ENCODE results near the gene PDE4D. TPM values are rescaled to one million over a fixed set of nuclear protein-coding genes. Genes with fewer than 3 reads are reported as not detected.

PDE4D gene
- total and polyA plus RNA-seq, 2 donors (not counting 3 experiments of a cell fraction or from before 2014, with no cell fraction given): 34.5 to 51.2 TPM

GRCh38 chr5:59487772-59488729 lies 405.5 kb downstream of the PDE4D start:
- Histone ChIP-seq H4K20me1 (replicated peaks; ENCODE audit: control insufficient read depth, extremely low read depth, insufficient read depth, low read length) (peaks cover 5% of the 10 kb centered on the region), H3K27ac (ENCODE audit: insufficient read depth, low read depth, low read length) (no peak overlapping the region), H3K4me1 (ENCODE audit: control insufficient read depth, extremely low read depth, insufficient read depth, low read length) (no peaks in the 10 kb centered on the region), H3K4me2 (ENCODE audit: insufficient read depth, low read length) (no peak overlapping the region), H3K9me3 (replicated peaks; ENCODE audit: control insufficient read depth, insufficient read depth, low read length) (no peaks in the 10 kb centered on the region), H3K79me2 (ENCODE audit: control insufficient read depth, insufficient read depth, low read length) (no peaks in the 10 kb centered on the region), H3K9ac (replicated peaks; ENCODE audit: extremely low read depth, insufficient read depth, low read length) (no peak overlapping the region), H3K4me3 (replicated peaks in 1 of 3; ENCODE audit: insufficient read depth in 1 of 3, low read depth in 1 of 3, low read length in 3 of 3) (no peak overlapping the region), H2AFZ (ENCODE audit: low read depth, low read length) (no peak overlapping the region), H3K9me1 (replicated peaks; ENCODE audit: control insufficient read depth, extremely low read depth, insufficient read depth, low read length) (no peaks in the 10 kb centered on the region), H3K36me3 (ENCODE audit: control insufficient read depth in 2 of 2, extremely low read depth in 1 of 2, insufficient read depth in 2 of 2, low read length in 2 of 2) (no peaks in the 10 kb centered on the region), H3K27me3 (ENCODE audit: control insufficient read depth in 2 of 2, insufficient read depth in 2 of 2, low read length in 2 of 2) (no peaks in the 10 kb centered on the region)
- DNase-seq (ENCODE audit: low read depth, low spot score) (no peak), FAIRE-seq (no peak)
- dilution Hi-C loops (cut with MboI; ENCODE audit: extremely low pct_ligation_motif_present, low sequenced_read_pairs) (no loop called here), intact Hi-C loops (cut with micrococcal nuclease) (no loop called here)
- no peak for TF ChIP-seq GATA2 (IDR thresholded peaks at IDR 0.05; ENCODE audit: insufficient read depth, insufficient read length, low read depth, low read length)
- no peak for TF ChIP-seq EZH2 (IDR thresholded peaks at IDR 0.05; ENCODE audit: borderline replicate concordance, low read depth, low read length, severe bottlenecking)
- no peak for TF ChIP-seq MAX (IDR thresholded peaks at IDR 0.05; ENCODE audit: insufficient read depth, insufficient read length)
- POLR2A ChIA-PET: interaction anchor here (0.7 kb wide), 1 partner anchor 302 kb away, joined by 3 read pairs; no protein-coding TSS in a partner anchor
- CTCF ChIA-PET: interaction anchor here (0.7 to 2.6 kb wide), 8 partner anchors 9 to 299 kb away, joined by 3 to 10 read pairs (median 4); no protein-coding TSS in a partner anchor
- BruUV-seq (replicated peaks): no TSS peak

- no peak overlapping the region for H3K9ac ChIP-seq (replicated peaks; ENCODE audit: extremely low read depth, insufficient read depth, low read length)
- TF ChIP-seq FOS (IDR thresholded peaks at IDR 0.05; ENCODE audit: borderline replicate concordance, insufficient read depth, low read length) (no peak), JUN (IDR thresholded peaks at IDR 0.05; ENCODE audit: borderline replicate concordance, insufficient read depth, insufficient read length, low read depth) (no peak), EZH2 (IDR thresholded peaks at IDR 0.05; ENCODE audit: borderline replicate concordance, low read depth, low read length, severe bottlenecking) (no peak), MYC (IDR thresholded peaks at IDR 0.05; ENCODE audit: low read depth, low read length) (no peak), MAX (IDR thresholded peaks at IDR 0.05; ENCODE audit: insufficient read depth, insufficient read length) (no peak), POLR2AphosphoS5 (IDR thresholded peaks at IDR 0.05; ENCODE audit: insufficient read depth, low read depth, low read length) (no peak), POLR2A (IDR thresholded peaks at IDR 0.05; ENCODE audit: low read depth, low read length) (no peak), GATA2 (IDR thresholded peaks at IDR 0.05; ENCODE audit: insufficient read depth, insufficient read length, low read depth, low read length) (no peak)
- TF ChIP-seq, protein P1, sequence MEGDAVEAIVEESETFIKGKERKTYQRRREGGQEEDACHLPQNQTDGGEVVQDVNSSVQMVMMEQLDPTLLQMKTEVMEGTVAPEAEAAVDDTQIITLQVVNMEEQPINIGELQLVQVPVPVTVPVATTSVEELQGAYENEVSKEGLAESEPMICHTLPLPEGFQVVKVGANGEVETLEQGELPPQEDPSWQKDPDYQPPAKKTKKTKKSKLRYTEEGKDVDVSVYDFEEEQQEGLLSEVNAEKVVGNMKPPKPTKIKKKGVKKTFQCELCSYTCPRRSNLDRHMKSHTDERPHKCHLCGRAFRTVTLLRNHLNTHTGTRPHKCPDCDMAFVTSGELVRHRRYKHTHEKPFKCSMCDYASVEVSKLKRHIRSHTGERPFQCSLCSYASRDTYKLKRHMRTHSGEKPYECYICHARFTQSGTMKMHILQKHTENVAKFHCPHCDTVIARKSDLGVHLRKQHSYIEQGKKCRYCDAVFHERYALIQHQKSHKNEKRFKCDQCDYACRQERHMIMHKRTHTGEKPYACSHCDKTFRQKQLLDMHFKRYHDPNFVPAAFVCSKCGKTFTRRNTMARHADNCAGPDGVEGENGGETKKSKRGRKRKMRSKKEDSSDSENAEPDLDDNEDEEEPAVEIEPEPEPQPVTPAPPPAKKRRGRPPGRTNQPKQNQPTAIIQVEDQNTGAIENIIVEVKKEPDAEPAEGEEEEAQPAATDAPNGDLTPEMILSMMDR (IDR thresholded peaks at IDR 0.05; ENCODE audit: extremely low read depth in 1 of 2, insufficient read depth in 1 of 2, low read depth in 1 of 2, low read length in 2 of 2): no peak
- dilution Hi-C loops (cut with MboI; ENCODE audit: extremely low pct_ligation_motif_present, low sequenced_read_pairs): no loop called here
These were observed 406.3 kb downstream of the PDE4D start for GRCh38 chr5:59487068-59487686.

More at GRCh38 chr5:59487068-59487686, 406.3 kb downstream of the PDE4D start:
- BruUV-seq (replicated peaks): no TSS peak
- intact Hi-C loops (cut with micrococcal nuclease): no loop called here
- POLR2A ChIA-PET: interaction anchor here (0.7 kb wide), 1 partner anchor 303 kb away, joined by 3 read pairs; no protein-coding TSS in a partner anchor
- Histone ChIP-seq H3K27me3 (ENCODE audit: control insufficient read depth in 2 of 2, insufficient read depth in 2 of 2, low read length in 2 of 2) (no peaks in the 10 kb centered on the region), H3K79me2 (ENCODE audit: control insufficient read depth, insufficient read depth, low read length) (no peaks in the 10 kb centered on the region), H3K36me3 (ENCODE audit: control insufficient read depth in 2 of 2, extremely low read depth in 1 of 2, insufficient read depth in 2 of 2, low read length in 2 of 2) (no peaks in the 10 kb centered on the region), H4K20me1 (replicated peaks; ENCODE audit: control insufficient read depth, extremely low read depth, insufficient read depth, low read length) (peaks cover 5% of the 10 kb centered on the region), H3K4me1 (ENCODE audit: control insufficient read depth, extremely low read depth, insufficient read depth, low read length) (no peaks in the 10 kb centered on the region), H3K9me3 (replicated peaks; ENCODE audit: control insufficient read depth, insufficient read depth, low read length) (no peaks in the 10 kb centered on the region), H3K9me1 (replicated peaks; ENCODE audit: control insufficient read depth, extremely low read depth, insufficient read depth, low read length) (no peaks in the 10 kb centered on the region), H3K4me2 (ENCODE audit: insufficient read depth, low read length) (no peak overlapping the region), H3K4me3 (replicated peaks in 1 of 3; ENCODE audit: insufficient read depth in 1 of 3, low read depth in 1 of 3, low read length in 3 of 3) (no peak overlapping the region), H2AFZ (ENCODE audit: low read depth, low read length) (no peak overlapping the region), H3K27ac (ENCODE audit: insufficient read depth, low read depth, low read length) (no peak overlapping the region)
- DNase-seq (ENCODE audit: low read depth, low spot score): no peak
- CTCF ChIA-PET: interaction anchor here (1.0 to 2.6 kb wide), 4 partner anchors 14 to 186 kb away, joined by 3 to 10 read pairs (median 6); no protein-coding TSS in a partner anchor
- no peak for FAIRE-seq

Data from endothelial cell of umbilical vein (primary cell).